IMR-90 (cell line): ENCODE data around the gene PHF21B. TPM values are rescaled to one million over a fixed set of nuclear protein-coding genes. Genes with fewer than 3 reads are reported as not detected.

Experiments used
- ATAC-seq: fragments of 200-7000 bp; cut with Tn5 transposase; 2 replicates; pipeline ENCODE4 v1.9.1; 2020; ENCODE audit warnings: low read depth, mild to moderate bottlenecking, moderate library complexity
- BruUV-seq: library from RNA; stranded (reverse); fragments of 400-500 nt; replicated peaks from 2 replicates; lab custom pipeline; 2021; lab: Mats Ljungman, UMichigan
- CTCF ChIA-PET: fragments of 300-600 bp; formaldehyde crosslinking; extraction: SDS; loops from one replicate; lab custom pipeline; 2021; ENCODE audit warnings: antibody characterized with exemption; lab: Yijun Ruan, JAX
- POLR2A ChIA-PET: fragments of 300-600 bp; sonication (Branson Sonifier 250); formaldehyde crosslinking; loops from one replicate; lab custom pipeline; 2022; ENCODE audit warnings: antibody characterized with exemption; ENCODE audit not compliant: unreplicated experiment; lab: Charles Lee
- DNase-seq: peaks from one replicate; pipeline ENCODE4 v3.0.0; 2013
- H2AFZ ChIP-seq: replicated peaks from 2 replicates; pipeline ENCODE3; 2013; ENCODE audit warnings: low read length, mild to moderate bottlenecking; ENCODE audit not compliant: poor library complexity
- H2AK5ac ChIP-seq: 2 replicates; pipeline ENCODE4 v1.6.1; 2013; ENCODE audit warnings: low read depth, low read length, inconsistent platforms
- H2AK9ac ChIP-seq: replicated peaks from 2 replicates; pipeline ENCODE3; 2013; ENCODE audit warnings: mild to moderate bottlenecking, low read depth, low read length, moderate library complexity; ENCODE audit not compliant: poor library complexity
- H2BK120ac ChIP-seq: 2 replicates; pipeline ENCODE4 v1.6.1; 2013; ENCODE audit warnings: low read depth, low read length, inconsistent platforms
- H2BK15ac ChIP-seq: 3 replicates; pipeline ENCODE4 v1.6.1; 2013; ENCODE audit warnings: low read depth, low read length, inconsistent platforms
- H2BK20ac ChIP-seq: 2 replicates; pipeline ENCODE4 v1.6.1; 2013; ENCODE audit warnings: low read depth, mild to moderate bottlenecking, inconsistent platforms, low read length, moderate library complexity
- H2BK5ac ChIP-seq: 2 replicates; pipeline ENCODE4 v1.6.1; 2013; ENCODE audit warnings: mild to moderate bottlenecking, low read depth, low read length, inconsistent platforms; ENCODE audit not compliant: poor library complexity, severe bottlenecking
- H3K14ac ChIP-seq: replicated peaks from 2 replicates; pipeline ENCODE4 v1.6.1; 2013; ENCODE audit warnings: low read depth, low read length, inconsistent platforms
- H3K18ac ChIP-seq: 2 replicates; pipeline ENCODE4 v1.6.1; 2013; ENCODE audit warnings: low read depth, low read length, control low read depth
- H3K23ac ChIP-seq: 2 replicates; pipeline ENCODE4 v1.6.1; 2013; ENCODE audit warnings: low read depth, low read length, inconsistent platforms
- H3K27ac ChIP-seq: 2 replicates; pipeline ENCODE4 v1.5.1; 2013; ENCODE audit warnings: mild to moderate bottlenecking, control low read depth, low read length; ENCODE audit not compliant: insufficient read depth
- H3K27me3 ChIP-seq: 2 replicates; pipeline ENCODE4 v1.6.1; 2013; ENCODE audit warnings: low read length; ENCODE audit not compliant: control insufficient read depth, insufficient read depth
- H3K36me3 ChIP-seq: 2 replicates; pipeline ENCODE4 v1.6.1; 2013; ENCODE audit warnings: low read length, mixed read lengths; ENCODE audit not compliant: control insufficient read depth, insufficient read depth
- H3K4ac ChIP-seq: 2 replicates; pipeline ENCODE4 v1.6.1; 2013; ENCODE audit warnings: low read depth, low read length, inconsistent platforms
- H3K4me1 ChIP-seq: 2 replicates; pipeline ENCODE4 v1.6.1; 2013; ENCODE audit warnings: low read length, mixed read lengths; ENCODE audit not compliant: control insufficient read depth, insufficient read depth
- H3K4me2 ChIP-seq: 2 replicates; pipeline ENCODE4 v1.6.1; 2013; ENCODE audit warnings: low read depth, mild to moderate bottlenecking, control low read depth, low read length, moderate library complexity
- H3K4me3 ChIP-seq: 2 replicates; pipeline ENCODE4 v1.5.1; 2013; ENCODE audit warnings: low read depth, mild to moderate bottlenecking, control low read depth, low read length, moderate library complexity; ENCODE audit not compliant: insufficient read depth
- H3K56ac ChIP-seq: 2 replicates; pipeline ENCODE4 v1.6.1; 2013; ENCODE audit warnings: low read length, inconsistent platforms; ENCODE audit not compliant: insufficient read depth; ENCODE audit errors: extremely low read depth
- H3K79me1 ChIP-seq, 2 experiments: 2 replicates each; pipeline ENCODE4 v1.6.1; 2013; ENCODE audit warnings: low read length in 2 of 2, inconsistent platforms in 1 of 2, low read depth in 1 of 2
- H3K9ac ChIP-seq: 2 replicates; pipeline ENCODE4 v1.6.1; 2013; ENCODE audit warnings: low read depth, low read length, control low read depth
- H3K9me1 ChIP-seq: 2 replicates; pipeline ENCODE4 v1.6.1; 2013; ENCODE audit warnings: low read length, inconsistent platforms; ENCODE audit not compliant: insufficient read depth
- H3K9me3 ChIP-seq: 2 replicates; pipeline ENCODE4 v1.6.1; 2013; ENCODE audit warnings: low read length; ENCODE audit not compliant: control insufficient read depth, insufficient read depth
- H4K20me1 ChIP-seq: 2 replicates; pipeline ENCODE4 v1.6.1; 2013; ENCODE audit warnings: low read length, inconsistent platforms; ENCODE audit not compliant: insufficient read depth
- H4K5ac ChIP-seq: 2 replicates; pipeline ENCODE4 v1.6.1; 2013; ENCODE audit warnings: mild to moderate bottlenecking, low read depth, low read length, control low read depth
- H4K8ac ChIP-seq, 2 experiments: 2 replicates each; pipeline ENCODE4 v1.6.1; 2013; ENCODE audit warnings: low read depth in 2 of 2, low read length in 2 of 2, control low read depth in 1 of 2, inconsistent platforms in 1 of 2
- H4K91ac ChIP-seq: 2 replicates; pipeline ENCODE4 v1.6.1; 2013; ENCODE audit warnings: low read depth, low read length, inconsistent platforms; ENCODE audit not compliant: insufficient read depth
- CEBPB ChIP-seq: IDR thresholded peaks from 2 replicates; pipeline ENCODE4 v1.6.1; 2012; ENCODE audit warnings: low read depth, low read length, improper control_type of control experiment
- FOS ChIP-seq: fragments of 150-350 bp; IDR thresholded peaks from 2 replicates; pipeline ENCODE4 v1.6.1; 2016; ENCODE audit warnings: low read depth, low read length
- MAFK ChIP-seq: IDR thresholded peaks from 2 replicates; pipeline ENCODE4 v1.6.1; 2012; ENCODE audit warnings: low read depth, low read length, improper control_type of control experiment
- MAZ ChIP-seq: IDR thresholded peaks from 2 replicates; pipeline ENCODE4 v1.6.1; 2012; ENCODE audit warnings: low read depth, mild to moderate bottlenecking, low read length, improper control_type of control experiment, moderate library complexity, borderline replicate concordance
- NFE2L2 ChIP-seq: fragments of 150-350 bp; IDR thresholded peaks from 2 replicates; pipeline ENCODE4 v1.6.1; 2016; ENCODE audit warnings: low read depth, mild to moderate bottlenecking, low read length
- POLR2A ChIP-seq: IDR thresholded peaks from 2 replicates; pipeline ENCODE4 v1.6.1; 2012; ENCODE audit warnings: mild to moderate bottlenecking, low read depth, low read length
- RFX5 ChIP-seq: IDR thresholded peaks from 2 replicates; pipeline ENCODE4 v1.8.0; 2012; ENCODE audit warnings: low read depth, mild to moderate bottlenecking, low read length, moderate library complexity
- WGBS, 2 experiments: methylation state at CpG; one replicate each; pipeline versions ENCODE4 v1.1.5 to v1.1.7; 2013; ENCODE audit warnings: missing lambda C conversion rate in 2 of 2; ENCODE audit not compliant: insufficient read length in 1 of 2; ENCODE audit errors: extremely low coverage in 2 of 2; 5-methylcytosine and 5-hydroxymethylcytosine counted together
- dilution Hi-C: fragments of 300-500 bp; cut with HindIII; formaldehyde crosslinking; loops from one replicate; pipeline ENCODE4 v1.14.3; 2018; ENCODE audit warnings: low sequenced_read_pairs; ENCODE audit not compliant: unreplicated experiment
- in situ Hi-C: fragments of 300-500 bp; cut with MboI; formaldehyde crosslinking; loops from 3 replicates; pipeline ENCODE4 v1.14.3; 2019; ENCODE audit warnings: low sequenced_read_pairs, inconsistent platforms, mixed read lengths
- intact Hi-C: fragments of 100-400 bp; cut with micrococcal nuclease; formaldehyde crosslinking; loops from 2 replicates; pipeline ENCODE4 v1.10.0; 2022
- polyA plus RNA-seq, 3 experiments: library from polyadenylated mRNA; depleted of rRNA; stranded (reverse); fragments of >200 nt; gene quantifications; 2 replicates each; pipeline ENCODE4 v1.2.3, GENCODE V29; 2012; ENCODE audit warnings: low replicate concordance in 1 of 3
- total RNA-seq: library from RNA; depleted of rRNA; stranded (reverse); fragments of >200 nt; gene quantifications from 2 replicates; pipeline ENCODE4 v1.2.3, GENCODE V29; 2012
- TF ChIP-seq, protein P1 (sequence below): fragments of 150-350 bp; IDR thresholded peaks from 2 replicates; pipeline ENCODE4 v1.6.1; 2016; ENCODE audit warnings: low read depth, mild to moderate bottlenecking, low read length, moderate library complexity, borderline replicate concordance

PHF21B gene
- total and polyA plus RNA-seq, 2 of the 4 experiments (the other 2 are of a cell fraction), result 0.02 TPM; not detected in 1

DNA sequence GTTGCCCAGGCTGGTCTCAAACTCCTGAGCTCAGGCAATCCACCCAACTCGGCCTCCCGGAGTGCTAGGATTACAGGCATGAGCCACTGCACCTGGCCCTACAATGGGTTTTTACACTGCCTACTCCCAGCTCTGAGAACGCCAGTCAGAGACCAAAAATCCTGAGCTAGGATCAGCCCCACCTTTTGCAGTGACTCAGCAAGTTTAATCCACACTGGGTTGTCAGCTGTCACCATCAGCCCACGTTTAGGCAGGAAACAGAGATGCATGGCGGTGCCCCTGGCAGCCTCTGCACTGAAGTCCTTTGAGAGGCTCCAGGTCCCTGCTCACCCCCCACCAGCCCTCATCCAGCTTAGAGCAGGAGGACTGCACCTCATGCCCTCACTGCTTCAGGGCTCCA is 139.8 kb downstream of the PHF21B start:
- ATAC-seq, result peak; percentile 53

More for the DNA sequence above, 139.8 kb downstream of the PHF21B start:
- H2AK5ac ChIP-seq, result no peak overlapping the region
- no peak overlapping the region for H3K27ac ChIP-seq
- ChIA-PET CTCF (interaction anchor here (0.6 kb wide), 1 partner anchor 9 kb away, joined by 4 read pairs; no protein-coding TSS in a partner anchor), POLR2A (no interaction called here)
- no peak overlapping the region for H4K5ac ChIP-seq
- no peak overlapping the region for H3K4me2 ChIP-seq
- no peak overlapping the region for H3K56ac ChIP-seq
- H3K4me3 ChIP-seq, result no peak overlapping the region
- H3K9ac ChIP-seq, result no peak overlapping the region
- no peak overlapping the region for H4K91ac ChIP-seq
- peak overlapping the region; percentile 86 for H2AFZ ChIP-seq
- no peak overlapping the region for H2AK9ac ChIP-seq
- no peak overlapping the region for H2BK5ac ChIP-seq
- no TSS peak for BruUV-seq
- no peak overlapping the region for H3K4ac ChIP-seq
- H2BK15ac ChIP-seq, result no peak overlapping the region
- H3K14ac ChIP-seq, result no peak overlapping the region
- dilution Hi-C loops, result no loop called here
- no peak overlapping the region for H3K23ac ChIP-seq
- H3K9me3 ChIP-seq, result peaks cover 5% of the 10 kb centered on the region
- DNase-seq, result peak; percentile 49
- H3K79me1 ChIP-seq, result no peaks in the 10 kb centered on the region
- no peak overlapping the region for H3K18ac ChIP-seq
- no peak overlapping the region for H4K8ac ChIP-seq
- WGBS, 2 experiments, result 32% methylated on average over 2 of the region's 5 CpGs; no CpG with 5 or more reads in 1 of the 2 experiments
- no peak overlapping the region for H2BK120ac ChIP-seq
- no peak overlapping the region for H2BK20ac ChIP-seq
- no peaks in the 10 kb centered on the region for H3K9me1 ChIP-seq
- H3K36me3 ChIP-seq, result no peaks in the 10 kb centered on the region
- H3K4me1 ChIP-seq, result no peaks in the 10 kb centered on the region
- TF ChIP-seq NFE2L2 (peak; percentile 93), CEBPB (no peak), RFX5 (no peak), MAZ (no peak), MAFK (peak; percentile 49), FOS (no peak), POLR2A (no peak)
- TF ChIP-seq, protein P1, sequence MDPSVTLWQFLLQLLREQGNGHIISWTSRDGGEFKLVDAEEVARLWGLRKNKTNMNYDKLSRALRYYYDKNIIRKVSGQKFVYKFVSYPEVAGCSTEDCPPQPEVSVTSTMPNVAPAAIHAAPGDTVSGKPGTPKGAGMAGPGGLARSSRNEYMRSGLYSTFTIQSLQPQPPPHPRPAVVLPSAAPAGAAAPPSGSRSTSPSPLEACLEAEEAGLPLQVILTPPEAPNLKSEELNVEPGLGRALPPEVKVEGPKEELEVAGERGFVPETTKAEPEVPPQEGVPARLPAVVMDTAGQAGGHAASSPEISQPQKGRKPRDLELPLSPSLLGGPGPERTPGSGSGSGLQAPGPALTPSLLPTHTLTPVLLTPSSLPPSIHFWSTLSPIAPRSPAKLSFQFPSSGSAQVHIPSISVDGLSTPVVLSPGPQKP, result no peak
- intact Hi-C loops, result no loop called here
- H3K27me3 ChIP-seq, result no peaks in the 10 kb centered on the region; the same call in 1 of the 2 replicates
- no peaks in the 10 kb centered on the region for H4K20me1 ChIP-seq
- in situ Hi-C loops, result no loop called here
